Medulla oblongata (tissue), 1 donor: ENCODE data around the gene HSD17B1.

Experiments
- DNase-seq: peaks from one replicate; pipeline ENCODE4 v3.0.0-alpha.2; 2015; ENCODE audit errors: extremely low spot score

HSD17B1 gene

GRCh38 chr17:42566883-42567573 is 14.3 kb downstream of the HSD17B1 start, which contains the start of gene MLX:
TSS of gene MLX (plus strand) at chr17:42567100. CDS start at chr17:42567125, 25 bp downstream.
- peak; percentile 93 for DNase-seq

- DNase-seq, result no peak
Observed at GRCh38 chr17:42568341-42569111, 15.8 kb downstream of the HSD17B1 start.

DNA sequence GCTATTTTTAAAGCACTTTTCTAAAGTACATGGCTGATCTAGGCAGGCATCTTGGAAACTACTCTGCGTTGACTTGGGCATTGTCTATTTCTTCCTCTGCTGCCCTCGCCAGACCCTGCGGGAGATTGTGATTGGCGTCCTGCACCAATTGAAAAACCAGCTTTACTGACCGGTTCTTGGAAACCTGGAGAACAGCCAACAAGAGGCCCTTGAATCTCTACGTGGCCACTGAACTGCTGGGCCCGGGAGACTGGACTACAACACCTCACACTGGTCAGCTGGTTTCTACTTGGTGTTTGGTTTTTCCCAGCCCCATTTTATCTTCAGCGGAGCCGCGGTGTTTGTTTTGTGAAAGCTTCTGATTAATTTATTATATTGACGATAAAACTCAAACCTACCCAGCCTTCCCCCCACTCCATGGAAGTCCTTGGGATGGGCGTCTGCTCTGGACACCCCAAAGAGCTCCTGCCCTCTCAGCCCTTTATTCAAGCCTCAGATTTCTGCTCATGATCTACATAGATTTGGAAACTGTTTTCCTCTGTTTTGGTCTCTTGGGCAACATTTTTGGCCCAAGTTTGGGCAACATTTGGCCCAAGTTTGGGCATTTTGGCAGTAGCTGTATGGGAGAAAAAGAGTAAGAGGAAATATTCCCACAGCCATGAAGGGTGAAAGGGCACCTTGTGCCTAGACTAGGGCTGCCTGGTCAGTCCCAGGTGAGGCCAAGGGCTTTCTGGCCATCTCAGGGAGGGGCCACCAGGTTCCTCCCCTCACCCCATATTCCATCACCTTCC is 18.9 kb downstream of the HSD17B1 start:
- DNase-seq, result no peak

- no peak for DNase-seq
Observed at GRCh38 chr17:42573095-42573494, 20.4 kb downstream of the HSD17B1 start.

GRCh38 chr17:42574463-42574862 is 21.7 kb downstream of the HSD17B1 start:
- no peak for DNase-seq

GRCh38 chr17:42577140-42577531 is 24.4 kb downstream of the HSD17B1 start:
- no peak for DNase-seq

DNA sequence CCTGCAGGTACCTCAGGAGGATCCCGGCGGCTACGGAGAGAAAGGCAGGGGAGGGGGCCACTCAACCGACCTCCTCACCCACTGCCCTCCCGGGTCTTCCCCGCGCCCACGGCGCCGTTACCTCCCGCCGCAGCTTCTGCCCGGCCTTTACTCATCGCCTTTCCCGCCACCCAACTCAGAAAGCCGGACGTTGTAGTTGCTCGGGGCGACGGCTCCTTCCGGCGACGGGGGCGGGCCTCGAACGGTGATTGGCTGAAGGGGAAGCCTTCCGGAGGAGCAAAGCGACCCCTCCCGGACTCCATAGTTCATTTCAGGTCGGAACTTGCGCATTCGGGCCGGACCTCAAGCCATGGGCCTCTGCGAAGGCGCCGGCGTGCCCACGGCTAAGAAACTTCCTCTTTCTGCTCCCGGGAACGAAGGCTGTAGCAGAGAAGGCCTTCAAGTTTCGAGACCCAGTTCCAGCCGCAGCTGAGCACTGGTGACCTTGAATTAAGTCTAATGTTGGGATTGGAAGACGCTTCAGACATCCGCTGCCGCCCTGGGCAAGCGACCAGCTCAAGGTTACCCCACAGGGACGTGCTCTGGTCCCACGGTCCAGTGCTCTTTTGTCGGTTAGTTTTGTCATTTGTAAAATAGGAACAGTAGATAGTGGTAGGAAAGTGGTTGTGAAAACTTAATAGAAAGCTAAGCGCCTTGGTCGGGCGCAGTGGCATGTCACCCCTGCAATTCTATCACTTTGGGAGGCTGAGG is 25.0 kb downstream of the HSD17B1 start, which contains the start of gene PSMC3IP:
PSMC3IP (minus strand) TSS at position 198 of the 750 bp plus-strand sequence; CDS start at position 155, 43 bp downstream.
- peak; percentile 96 for DNase-seq

GRCh38 chr17:42578282-42578869 is 25.7 kb downstream of the HSD17B1 start:
- peak; percentile 79 for DNase-seq

- DNase-seq, result no peak
Observed at GRCh38 chr17:42579794-42580551, 27.2 kb downstream of the HSD17B1 start.

- no peak for DNase-seq
Observed at GRCh38 chr17:42581744-42582270, 29.1 kb downstream of the HSD17B1 start.

GRCh38 chr17:42584880-42585279 is 32.2 kb downstream of the HSD17B1 start:
- DNase-seq, result no peak

GRCh38 chr17:42585353-42585752 is 32.6 kb downstream of the HSD17B1 start:
- DNase-seq, result no peak

- DNase-seq, result no peak
Observed at GRCh38 chr17:42586514-42587230, 33.9 kb downstream of the HSD17B1 start.

DNA sequence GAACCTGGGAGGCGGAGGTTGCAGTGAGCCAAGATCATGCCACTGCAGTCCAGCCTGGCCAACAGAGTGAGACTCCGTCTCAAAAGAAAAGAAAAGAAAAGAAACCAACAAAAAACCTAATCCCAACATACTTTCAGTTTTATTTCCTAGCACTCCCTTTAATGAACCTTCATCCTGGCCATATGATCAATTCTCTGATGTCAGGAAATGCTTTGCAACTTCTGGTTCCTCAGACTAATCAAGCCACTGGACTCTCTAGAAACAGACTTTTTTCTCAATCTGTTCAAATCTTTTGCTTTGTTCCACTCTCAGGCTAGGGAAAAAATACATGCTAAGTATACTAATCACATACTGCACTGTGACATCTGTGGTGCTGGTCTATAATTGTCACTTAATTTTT is 38.2 kb downstream of the HSD17B1 start:
- no peak for DNase-seq

- no peak for DNase-seq
Observed at GRCh38 chr17:42591411-42591810, 38.7 kb downstream of the HSD17B1 start.

- DNase-seq, result no peak
Observed at GRCh38 chr17:42596386-42596785, 43.7 kb downstream of the HSD17B1 start.

DNA sequence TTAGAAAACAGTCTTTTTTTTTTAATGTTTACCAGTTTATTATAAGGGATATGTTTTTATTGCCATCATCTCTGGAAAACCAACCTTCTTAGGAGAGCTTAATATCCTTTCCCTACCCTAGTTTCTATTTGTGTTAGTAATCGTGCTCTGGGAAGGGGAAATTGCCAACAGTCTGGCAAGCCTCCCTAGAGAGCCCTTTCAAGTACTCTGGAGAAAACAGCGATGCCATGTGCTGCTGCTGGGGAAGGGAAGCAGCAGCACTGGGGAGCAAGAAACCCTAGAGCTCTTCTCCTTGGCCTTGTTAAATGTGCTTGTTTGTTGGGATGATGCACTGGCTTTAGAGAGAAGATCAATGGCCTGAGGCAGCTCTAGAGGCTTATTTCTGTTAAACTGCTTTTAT is 46.2 kb downstream of the HSD17B1 start:
- peak; percentile 68 for DNase-seq

DNA sequence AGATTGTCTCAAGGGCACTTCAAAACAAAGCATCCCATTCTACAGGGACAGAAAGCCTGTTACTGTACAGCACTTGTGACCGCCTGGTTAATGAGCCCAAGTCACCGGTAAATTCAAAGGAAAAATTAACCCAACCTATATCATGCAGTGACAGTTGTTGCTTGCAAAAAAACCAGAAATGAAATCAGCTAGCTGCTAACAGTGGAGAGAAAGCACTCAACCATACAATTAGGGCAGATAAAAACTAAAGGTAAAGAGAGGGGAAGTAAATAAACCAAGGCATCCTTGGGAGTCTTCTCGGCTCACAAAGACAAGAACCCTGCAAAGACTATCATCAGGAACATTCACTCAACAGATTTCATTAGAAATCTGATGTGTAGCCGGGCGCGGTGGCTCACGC is 50.6 kb downstream of the HSD17B1 start:
- no peak for DNase-seq
